Endothelial cell of umbilical vein (primary cell): Measurements from ENCODE around the gene AK5. TPM values are rescaled to one million over a fixed set of nuclear protein-coding genes. Genes with fewer than 3 reads are reported as not detected.

Experiments used
- BruUV-seq: library from RNA; stranded (reverse); fragments of 400-500 nt; replicated peaks from 2 replicates; lab custom pipeline; 2021; lab: Mats Ljungman, UMichigan
- CTCF ChIA-PET: fragments of 300-600, 350-600 bp; sonication (Branson Sonifier 250); formaldehyde crosslinking; loops from one replicate; lab custom pipeline; 2021; ENCODE audit warnings: antibody characterized with exemption, inconsistent platforms; lab: Charles Lee
- POLR2A ChIA-PET: fragments of 300-600, 350-600 bp; sonication (Branson Sonifier 250); formaldehyde crosslinking; loops from one replicate; lab custom pipeline; 2021; ENCODE audit warnings: antibody characterized with exemption, inconsistent platforms; lab: Charles Lee
- DNase-seq: peaks from one replicate; pipeline ENCODE4 v3.0.0-alpha.2; 2011; ENCODE audit warnings: low read depth, low spot score
- FAIRE-seq: peaks from 2 replicates; lab custom pipeline; 2011; peaks lifted over from hg19 to GRCh38; lab: Jason Lieb, UNC
- H2AFZ ChIP-seq: 2 replicates; pipeline ENCODE4 v1.6.0; 2012; ENCODE audit warnings: low read depth, low read length, control low read depth, inconsistent platforms
- H3K27ac ChIP-seq: 2 replicates; pipeline ENCODE4 v1.5.1; 2011; ENCODE audit warnings: low read depth, mild to moderate bottlenecking, control low read depth, low read length, moderate library complexity; ENCODE audit not compliant: insufficient read depth
- H3K27me3 ChIP-seq, 2 experiments: 2 replicates each; pipeline versions ENCODE4 v1.6.0 to v1.6.1; 2011; ENCODE audit warnings: low read length in 2 of 2, mixed read lengths in 1 of 2; ENCODE audit not compliant: control insufficient read depth in 2 of 2, insufficient read depth in 2 of 2
- H3K36me3 ChIP-seq, 2 experiments: 2 replicates in 1 of 2; 3 replicates in 1 of 2; pipeline ENCODE4 v1.5.1; 2011; ENCODE audit warnings: low read length in 2 of 2, mild to moderate bottlenecking in 1 of 2, moderate library complexity in 1 of 2; ENCODE audit not compliant: control insufficient read depth in 2 of 2, insufficient read depth in 2 of 2; ENCODE audit errors: extremely low read depth in 1 of 2
- H3K4me1 ChIP-seq: 3 replicates; pipeline ENCODE4 v1.5.1; 2011; ENCODE audit warnings: mild to moderate bottlenecking, low read length; ENCODE audit not compliant: control insufficient read depth, insufficient read depth; ENCODE audit errors: extremely low read depth
- H3K4me2 ChIP-seq: 2 replicates; pipeline ENCODE4 v1.6.1; 2011; ENCODE audit warnings: low read length, control low read depth, mixed read lengths; ENCODE audit not compliant: insufficient read depth
- H3K4me3 ChIP-seq, 3 experiments: fragments of 200-600 bp in 1 of 3; sonication (generic), shearing (Covaris generic) in 1 of 3; replicated peaks in 1 of 3; 2 replicates each; pipeline ENCODE4 v1.5.1; 2011 to 2016; ENCODE audit warnings: control low read depth in 3 of 3, low read length in 3 of 3, mild to moderate bottlenecking in 2 of 3, inconsistent platforms in 1 of 3, low read depth in 1 of 3, moderate library complexity in 1 of 3; ENCODE audit not compliant: insufficient read depth in 1 of 3
- H3K79me2 ChIP-seq: 2 replicates; pipeline ENCODE4 v1.6.0; 2012; ENCODE audit warnings: low read length, inconsistent platforms; ENCODE audit not compliant: control insufficient read depth, insufficient read depth
- H3K9ac ChIP-seq: replicated peaks from 2 replicates; pipeline ENCODE3; 2011; ENCODE audit warnings: low read length, control low read depth; ENCODE audit not compliant: insufficient read depth; ENCODE audit errors: extremely low read depth
- H3K9me1 ChIP-seq: replicated peaks from 3 replicates; pipeline ENCODE4 v1.6.0; 2011; ENCODE audit warnings: mild to moderate bottlenecking, low read length; ENCODE audit not compliant: control insufficient read depth, insufficient read depth; ENCODE audit errors: extremely low read depth
- H3K9me3 ChIP-seq: replicated peaks from 2 replicates; pipeline ENCODE4 v1.5.1; 2012; ENCODE audit warnings: low read length, inconsistent platforms; ENCODE audit not compliant: control insufficient read depth, insufficient read depth
- H4K20me1 ChIP-seq: replicated peaks from 2 replicates; pipeline ENCODE3; 2011; ENCODE audit warnings: mild to moderate bottlenecking, low read length; ENCODE audit not compliant: control insufficient read depth, insufficient read depth; ENCODE audit errors: extremely low read depth
- EZH2 ChIP-seq: IDR thresholded peaks from 2 replicates; pipeline ENCODE4 v1.6.1; 2012; ENCODE audit warnings: borderline replicate concordance, low read depth, mild to moderate bottlenecking, moderate library complexity, low read length, inconsistent platforms; ENCODE audit not compliant: severe bottlenecking
- FOS ChIP-seq: IDR thresholded peaks from 2 replicates; pipeline ENCODE4 v1.6.1; 2011; ENCODE audit warnings: mild to moderate bottlenecking, low read length, moderate library complexity, borderline replicate concordance; ENCODE audit not compliant: insufficient read depth
- GATA2 ChIP-seq: IDR thresholded peaks from 2 replicates; pipeline ENCODE4 v1.7.0; 2011; ENCODE audit warnings: low read depth, mild to moderate bottlenecking, moderate library complexity, mixed read lengths, low read length; ENCODE audit not compliant: insufficient read length, insufficient read depth
- JUN ChIP-seq: IDR thresholded peaks from 2 replicates; pipeline ENCODE4 v1.6.1; 2011; ENCODE audit warnings: borderline replicate concordance, low read depth; ENCODE audit not compliant: insufficient read length, insufficient read depth
- MAX ChIP-seq: IDR thresholded peaks from 2 replicates; pipeline ENCODE4 v1.6.1; 2011; ENCODE audit not compliant: insufficient read depth, insufficient read length
- MYC ChIP-seq: IDR thresholded peaks from one replicate; pipeline ENCODE4 v1.6.1; 2011; ENCODE audit warnings: mild to moderate bottlenecking, low read depth, low read length
- POLR2A ChIP-seq: IDR thresholded peaks from 2 replicates; pipeline ENCODE4 v1.6.1; 2012; ENCODE audit warnings: low read depth, mild to moderate bottlenecking, control low read depth, low read length
- POLR2AphosphoS5 ChIP-seq: IDR thresholded peaks from 2 replicates; pipeline ENCODE4 v1.6.1; 2012; ENCODE audit warnings: low read depth, mild to moderate bottlenecking, control low read depth, low read length, moderate library complexity; ENCODE audit not compliant: insufficient read depth
- dilution Hi-C: fragments of 300-500 bp; cut with MboI; formaldehyde crosslinking; loops from one replicate; pipeline ENCODE4 v1.15.0; 2019; ENCODE audit warnings: low sequenced_read_pairs; ENCODE audit not compliant: extremely low pct_ligation_motif_present
- intact Hi-C: fragments of 100-400 bp; cut with micrococcal nuclease; formaldehyde crosslinking; loops from one replicate; pipeline ENCODE4 v1.10.0; 2022
- polyA plus RNA-seq, 4 experiments: library from polyadenylated mRNA; depleted of rRNA in 3 of 4; stranded (reverse) in 3 of 4; unstranded in 1 of 4; fragments of >200 nt; gene quantifications; 2 replicates each; pipeline versions ENCODE4 v1.2.1 to v1.2.3, GENCODE V29; 2011 to 2012; ENCODE audit warnings: missing spikeins in 1 of 4
- total RNA-seq: library from RNA; stranded (reverse); gene quantifications from 2 replicates; pipeline ENCODE4 v1.2.3, GENCODE V29; 2021
- TF ChIP-seq, protein P1 (sequence below), 2 donors: IDR thresholded peaks; 1 replicate in 1 of 2; 2 replicates in 1 of 2; pipeline ENCODE4 v1.5.1; 2011; ENCODE audit warnings: low read length in 2 of 2, mild to moderate bottlenecking in 2 of 2, moderate library complexity in 2 of 2, control low read depth in 1 of 2, inconsistent platforms in 1 of 2, low read depth in 1 of 2; ENCODE audit not compliant: insufficient read depth in 1 of 2; ENCODE audit errors: extremely low read depth in 1 of 2

AK5 gene
- total and polyA plus RNA-seq, 2 donors (not counting 3 experiments of a cell fraction or from before 2014, with no cell fraction given), result 5.0 to 7.5 TPM

- Histone ChIP-seq H3K4me3 (no peak overlapping the region), H3K4me2 (no peak overlapping the region), H3K9ac (no peak overlapping the region), H3K4me1 (no peaks in the 10 kb centered on the region), H3K27me3 (no peaks in the 10 kb centered on the region), H3K9me1 (no peaks in the 10 kb centered on the region), H3K9me3 (no peaks in the 10 kb centered on the region), H3K79me2 (no peaks in the 10 kb centered on the region), H3K27ac (no peak overlapping the region), H3K36me3 (no peaks in the 10 kb centered on the region), H2AFZ (no peak overlapping the region), H4K20me1 (no peaks in the 10 kb centered on the region)
- FAIRE-seq, result no peak
- dilution Hi-C loops, result no loop called here
- TF ChIP-seq, protein P1, sequence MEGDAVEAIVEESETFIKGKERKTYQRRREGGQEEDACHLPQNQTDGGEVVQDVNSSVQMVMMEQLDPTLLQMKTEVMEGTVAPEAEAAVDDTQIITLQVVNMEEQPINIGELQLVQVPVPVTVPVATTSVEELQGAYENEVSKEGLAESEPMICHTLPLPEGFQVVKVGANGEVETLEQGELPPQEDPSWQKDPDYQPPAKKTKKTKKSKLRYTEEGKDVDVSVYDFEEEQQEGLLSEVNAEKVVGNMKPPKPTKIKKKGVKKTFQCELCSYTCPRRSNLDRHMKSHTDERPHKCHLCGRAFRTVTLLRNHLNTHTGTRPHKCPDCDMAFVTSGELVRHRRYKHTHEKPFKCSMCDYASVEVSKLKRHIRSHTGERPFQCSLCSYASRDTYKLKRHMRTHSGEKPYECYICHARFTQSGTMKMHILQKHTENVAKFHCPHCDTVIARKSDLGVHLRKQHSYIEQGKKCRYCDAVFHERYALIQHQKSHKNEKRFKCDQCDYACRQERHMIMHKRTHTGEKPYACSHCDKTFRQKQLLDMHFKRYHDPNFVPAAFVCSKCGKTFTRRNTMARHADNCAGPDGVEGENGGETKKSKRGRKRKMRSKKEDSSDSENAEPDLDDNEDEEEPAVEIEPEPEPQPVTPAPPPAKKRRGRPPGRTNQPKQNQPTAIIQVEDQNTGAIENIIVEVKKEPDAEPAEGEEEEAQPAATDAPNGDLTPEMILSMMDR (IDR thresholded peaks at IDR 0.05; ENCODE audit: extremely low read depth in 1 of 2, insufficient read depth in 1 of 2, low read depth in 1 of 2, low read length in 2 of 2), result no peak
- no peak for TF ChIP-seq FOS
- TF ChIP-seq EZH2, result no peak
- TF ChIP-seq MAX, result no peak
- no peak for TF ChIP-seq GATA2
- TF ChIP-seq POLR2A, result no peak
- no peak for TF ChIP-seq MYC
- TF ChIP-seq POLR2AphosphoS5, result no peak
- no peak for TF ChIP-seq JUN
- POLR2A ChIA-PET, result no interaction called here
- intact Hi-C loops, result no loop called here
- DNase-seq, result no peak
- BruUV-seq, result no TSS peak
- CTCF ChIA-PET, result interaction anchor here (0.8 to 1.7 kb wide), 2 partner anchors 14 to 19 kb away, joined by 3 to 4 read pairs; no protein-coding TSS in a partner anchor
Measured at GRCh38 chr1:77398152-77398551, 116.3 kb downstream of the AK5 start.
